ENCODE results near the gene ZBTB7B.
A peak's percentile ranks its signal among the peaks of the same experiment; 100 is the strongest.
"Not testable (repeated sequence)": the region's sequence is repeated elsewhere in the genome, so short reads cannot be mapped to it uniquely, and the experiment has no call there.

ZBTB7B gene

DNA sequence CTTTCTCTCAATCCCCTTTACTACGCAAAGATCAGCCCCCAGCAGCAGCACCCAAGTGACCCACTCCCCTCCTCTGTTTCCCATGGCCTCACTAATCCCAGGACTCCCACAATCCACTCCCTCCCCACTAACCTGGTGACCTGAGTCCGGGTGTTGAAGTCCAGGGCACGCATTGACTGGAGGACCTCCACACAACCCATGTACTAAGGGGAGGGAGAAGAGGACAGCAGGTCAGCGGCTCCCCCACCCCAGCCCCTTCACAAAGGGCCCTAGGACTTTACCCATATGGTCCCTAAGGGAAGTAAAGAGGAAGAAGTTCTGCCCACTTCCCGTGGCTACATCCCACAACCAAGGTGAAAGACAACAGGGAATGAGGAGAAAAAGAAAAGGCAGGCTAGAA lies 33.4 kb upstream of the ZBTB7B start:
- no peak for DNase-seq

DNA sequence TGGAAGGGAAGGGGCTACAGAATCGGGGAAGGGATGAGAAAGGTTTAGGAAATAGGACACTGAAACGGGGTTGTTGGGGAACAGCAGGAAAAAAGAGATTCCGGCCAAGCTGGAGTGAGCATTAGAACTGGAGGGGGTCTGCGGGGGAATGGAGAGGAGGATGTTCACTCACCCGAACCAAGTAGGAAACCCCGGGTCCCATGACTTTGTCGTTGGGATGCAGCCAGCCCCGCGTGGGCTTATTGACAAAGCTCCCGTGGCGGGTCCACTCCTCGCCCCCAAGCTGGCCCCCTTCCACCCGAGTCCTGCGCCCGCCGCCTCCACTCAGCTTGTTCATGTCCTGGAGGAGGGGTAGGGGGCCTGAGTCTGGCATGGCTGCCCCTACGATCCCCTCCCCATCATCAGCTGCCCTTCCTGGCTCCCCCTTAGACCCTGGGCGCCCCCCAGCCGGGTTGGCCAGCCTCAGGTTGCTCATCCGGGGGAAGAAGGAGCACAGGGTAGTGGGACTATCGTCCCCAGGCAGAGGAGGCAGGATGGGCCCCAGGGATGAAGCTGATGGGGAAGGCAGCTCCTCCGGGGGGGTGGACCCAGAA lies 32.6 kb upstream of the ZBTB7B start:
- no peak for DNase-seq

DNA sequence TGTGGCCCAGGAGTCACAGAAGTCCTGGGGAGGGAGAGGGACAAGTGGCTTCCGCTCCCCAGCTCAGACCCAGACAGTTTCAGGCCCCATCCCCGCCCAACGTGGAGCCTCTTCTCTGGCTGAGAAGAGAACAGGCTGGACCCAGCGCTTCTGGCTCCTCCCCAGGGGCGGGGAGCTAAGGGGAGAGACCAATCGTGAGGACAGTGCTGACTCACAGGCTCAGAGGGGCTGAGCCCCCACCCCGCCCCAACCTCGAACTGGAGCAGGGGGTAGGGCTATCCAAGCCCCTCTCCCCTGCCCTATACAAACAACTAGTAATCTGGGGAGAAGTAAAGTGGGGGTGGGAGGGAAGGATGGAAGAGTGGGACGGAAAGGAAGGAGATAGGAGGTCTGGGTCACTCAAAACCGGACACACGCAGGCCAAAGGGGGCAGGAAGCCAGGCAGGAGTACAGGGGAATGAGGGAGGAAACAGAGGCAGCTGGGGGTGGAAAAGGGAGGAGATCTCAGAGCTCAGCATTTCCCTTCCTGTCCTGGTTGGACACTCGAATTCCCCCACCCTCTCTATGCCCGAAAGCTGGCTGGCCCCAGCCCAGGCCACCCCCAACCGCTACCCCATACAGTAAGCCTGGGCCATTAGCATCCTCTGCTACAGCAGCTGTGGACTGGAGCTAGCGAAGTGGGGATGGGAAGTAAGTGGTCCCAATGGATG lies 31.8 kb upstream of the ZBTB7B start, which contains the start of gene SHC1:
Gene SHC1 (minus strand): TSS at position 117 of the 710 bp plus-strand sequence. CDS start 221 bp downstream, outside the sequence.
- DNase-seq, result peak; percentile 55

DNA sequence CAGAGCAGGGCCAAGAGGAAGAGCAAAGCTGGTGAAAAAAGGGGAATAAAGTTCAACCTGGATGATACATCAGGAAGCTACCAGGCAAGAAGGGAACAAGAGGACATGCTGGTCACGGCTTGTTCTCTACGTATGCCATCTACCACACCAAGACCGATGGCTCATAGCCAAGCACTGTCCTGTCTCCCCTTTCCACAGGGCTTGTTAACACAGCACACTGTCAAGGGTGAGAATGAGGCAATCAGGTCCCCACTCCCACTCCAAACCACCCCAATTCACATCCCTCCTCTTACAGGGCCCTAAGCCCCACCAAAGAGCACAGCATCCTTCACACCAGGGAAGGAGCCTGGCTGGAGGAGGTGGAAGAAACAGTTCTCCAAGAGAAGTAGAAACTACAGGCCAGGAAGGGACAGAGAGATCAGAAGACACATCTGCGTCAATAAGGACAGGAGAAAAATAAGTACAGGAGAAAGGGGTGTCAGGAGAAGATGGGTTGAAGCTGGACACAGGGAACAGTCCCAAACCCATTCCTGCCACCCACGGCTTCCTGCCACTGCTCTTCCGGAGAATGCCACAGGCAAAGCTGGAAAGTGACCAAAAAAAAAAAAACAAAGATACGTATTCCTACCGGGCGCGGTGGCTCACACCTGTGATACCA lies 31.1 kb upstream of the ZBTB7B start:
- DNase-seq, result no peak

DNA sequence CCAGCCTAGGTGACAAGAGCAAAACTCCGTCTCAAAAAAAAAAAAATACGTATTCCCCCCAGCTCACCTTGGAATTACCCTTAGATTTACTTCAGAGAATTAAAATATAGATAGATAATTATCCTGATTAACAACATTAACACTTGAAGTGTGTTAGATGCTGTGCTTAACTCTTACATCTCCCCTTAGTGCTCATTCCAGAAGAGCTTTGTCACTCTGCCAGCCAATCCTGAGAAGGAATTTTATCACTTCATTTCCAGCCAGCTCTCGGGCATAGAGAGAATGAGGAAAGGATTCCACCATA lies 30.4 kb upstream of the ZBTB7B start:
- DNase-seq, result no peak

DNA sequence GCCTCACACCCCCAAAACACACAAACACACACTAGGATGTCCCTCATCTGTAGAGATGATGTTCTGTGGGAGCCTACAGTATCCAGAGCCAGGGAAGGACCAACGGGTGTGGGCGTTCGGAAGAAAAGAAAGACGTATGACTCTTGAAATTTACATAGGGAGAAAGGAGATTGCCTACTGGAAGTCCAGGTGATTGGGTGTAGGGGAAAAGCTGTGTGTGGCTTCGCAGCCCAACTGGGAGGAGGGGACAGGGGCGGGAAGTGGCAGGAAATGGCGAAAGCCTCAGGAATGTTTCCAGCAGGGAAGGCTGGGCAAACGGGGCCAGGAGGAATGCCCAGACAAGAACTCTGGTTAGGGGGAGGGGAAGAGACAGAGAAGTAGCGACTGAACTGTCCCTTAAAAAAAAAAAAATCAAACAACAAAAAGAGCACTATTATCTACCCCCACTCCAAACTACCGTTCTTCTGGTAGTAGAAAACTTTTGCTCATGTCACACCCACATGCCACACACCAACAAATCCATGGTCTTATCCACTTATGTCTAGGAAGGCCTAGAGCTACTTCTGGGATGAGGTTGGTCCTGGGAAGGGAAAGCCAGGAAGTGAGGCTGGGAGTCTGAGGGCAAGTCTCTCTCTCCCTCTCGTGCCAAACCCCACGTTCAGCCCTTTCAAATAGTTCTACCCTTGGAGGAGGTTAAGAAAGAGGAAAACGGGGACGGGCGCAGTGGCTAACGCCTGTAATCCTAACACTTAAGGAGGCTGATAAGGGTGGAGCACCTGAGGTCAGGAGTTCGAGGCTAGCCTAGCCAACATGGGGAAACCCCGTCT lies 29.9 kb upstream of the ZBTB7B start:
- no peak for DNase-seq

DNA sequence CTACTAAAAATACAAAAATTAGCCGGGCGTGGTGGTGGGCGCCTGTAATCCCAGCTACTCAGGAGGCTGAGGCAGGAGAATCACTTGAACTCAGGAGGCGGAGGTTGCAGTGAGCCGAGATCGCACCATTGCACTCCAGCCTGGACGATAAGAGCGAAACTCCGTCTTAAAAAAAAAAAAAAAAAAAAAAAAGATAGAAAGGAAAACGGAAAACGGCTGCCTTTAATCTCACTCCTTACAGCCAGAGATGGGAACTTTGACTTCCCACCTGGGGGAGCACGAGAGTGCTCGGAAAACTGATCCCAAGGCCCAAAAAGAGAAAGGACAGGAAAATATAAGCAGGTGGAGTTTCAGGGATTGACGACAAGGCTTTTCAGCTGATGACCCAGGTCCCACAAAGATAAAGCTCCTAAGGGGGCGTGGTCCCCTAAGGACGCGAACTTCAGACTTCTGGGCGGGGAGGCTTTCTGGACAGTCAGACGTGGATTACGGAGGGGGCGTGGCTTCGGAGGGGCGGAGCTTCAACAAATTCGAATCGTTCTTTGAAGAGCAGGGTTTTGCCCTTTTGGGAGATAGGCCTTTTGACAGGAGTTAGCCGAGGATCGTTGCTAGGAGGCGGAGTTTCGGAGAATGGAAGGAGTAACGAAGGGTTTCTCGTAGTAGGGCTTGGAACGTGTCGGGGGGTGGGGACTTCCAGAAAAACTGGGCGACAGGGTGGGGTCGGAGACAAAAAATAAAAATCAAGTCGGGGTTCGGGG lies 29.1 kb upstream of the ZBTB7B start:
- DNase-seq, result peak; percentile 97

DNA sequence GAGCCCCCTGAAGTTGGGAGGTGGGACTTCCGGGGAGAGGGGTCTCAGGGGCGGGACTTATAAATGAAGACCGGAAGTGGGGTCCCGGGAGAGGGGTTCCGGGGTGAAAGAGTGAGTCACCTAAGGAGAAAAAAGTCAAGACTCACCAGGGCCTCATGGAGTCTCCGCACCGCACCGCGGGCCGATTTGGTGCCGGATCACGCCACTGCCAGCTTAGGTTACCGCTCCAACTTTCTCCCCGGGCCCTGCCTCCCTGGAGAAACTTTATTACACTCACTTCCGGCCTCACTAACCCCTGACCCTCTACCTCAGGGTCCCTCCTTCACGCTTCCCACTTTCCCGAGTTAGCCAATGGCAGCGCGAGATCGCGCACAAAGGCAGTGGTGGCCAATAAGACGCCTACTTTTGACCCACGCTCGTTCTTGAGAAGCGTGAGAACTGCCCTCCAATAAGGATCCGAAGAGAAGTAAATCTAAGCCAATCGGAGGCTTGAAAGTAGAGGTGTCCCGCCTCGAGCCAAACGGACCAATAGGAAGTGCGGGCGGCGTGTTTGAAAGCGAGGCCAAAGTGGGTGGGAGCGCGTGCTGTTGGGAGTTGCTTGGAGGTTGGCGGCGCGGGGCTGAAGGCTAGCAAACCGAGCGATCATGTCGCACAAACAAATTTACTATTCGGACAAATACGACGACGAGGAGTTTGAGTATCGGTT lies 28.3 kb upstream of the ZBTB7B start, which contains the start of gene CKS1B:
Gene CKS1B (plus strand): TSS at position 580 of the 706 bp plus-strand sequence. CDS start 65 bp downstream, at position 645.
- peak; percentile 97 for DNase-seq

DNA sequence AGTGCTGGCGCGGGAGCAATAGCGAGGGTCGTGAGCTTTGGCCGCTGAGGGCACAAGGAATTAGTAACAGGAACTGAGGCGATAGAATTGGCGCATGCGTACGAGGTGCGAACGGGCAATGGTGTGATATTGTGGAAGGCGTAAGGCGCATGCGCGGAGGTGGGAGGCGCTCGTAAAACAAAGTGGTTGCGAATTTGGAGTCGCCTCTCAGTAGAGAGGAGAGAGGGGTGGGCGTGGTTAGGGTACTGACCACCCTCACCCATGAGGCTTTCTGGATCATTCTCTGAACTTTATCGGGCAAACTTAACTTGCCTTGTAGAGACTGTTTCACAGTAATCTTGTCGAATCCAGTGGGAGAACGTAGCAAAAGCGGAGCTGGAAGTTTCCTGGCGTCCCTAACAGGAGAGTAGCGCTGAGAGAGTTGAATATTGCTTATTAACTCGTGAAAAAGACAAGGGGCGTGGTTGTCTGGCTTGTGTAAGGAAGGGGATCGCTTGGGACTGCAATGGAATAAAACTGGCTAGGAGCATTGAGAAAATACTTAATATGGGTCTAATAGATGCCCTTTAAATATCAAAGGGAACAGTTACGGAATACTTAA lies 27.7 kb upstream of the ZBTB7B start:
- DNase-seq, result peak; percentile 96

DNA sequence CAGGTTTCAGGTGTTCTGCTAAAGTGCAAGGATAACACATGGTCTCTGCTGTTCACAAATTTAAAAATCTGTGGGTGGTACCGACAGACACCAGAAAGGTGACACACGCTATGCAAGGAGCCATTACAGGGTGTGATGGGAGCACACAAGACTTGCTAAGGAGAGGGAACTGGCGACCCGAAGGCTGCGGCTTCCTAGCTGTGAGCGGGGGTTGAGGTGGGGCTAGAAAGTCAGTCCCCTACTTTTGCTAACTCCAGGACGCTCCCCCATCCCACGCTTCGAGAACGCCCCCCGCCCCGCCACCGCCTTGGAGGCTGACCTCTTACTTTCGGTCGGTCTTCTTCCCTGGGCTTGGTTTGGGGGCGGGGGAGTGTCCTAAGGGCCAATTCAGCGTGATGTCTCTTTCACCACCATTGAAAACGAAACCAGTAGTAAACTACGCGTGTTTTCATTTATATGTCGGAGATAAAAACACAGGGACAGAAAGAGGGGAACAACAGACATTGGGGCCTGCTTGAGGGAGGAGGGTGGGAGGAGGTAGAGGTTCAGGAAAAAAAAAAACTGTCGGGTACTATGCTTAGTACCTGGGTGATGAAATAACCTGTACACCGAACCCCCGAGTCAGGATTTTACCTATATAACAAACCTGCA lies 27.1 kb upstream of the ZBTB7B start:
- DNase-seq, result peak; percentile 61

DNA sequence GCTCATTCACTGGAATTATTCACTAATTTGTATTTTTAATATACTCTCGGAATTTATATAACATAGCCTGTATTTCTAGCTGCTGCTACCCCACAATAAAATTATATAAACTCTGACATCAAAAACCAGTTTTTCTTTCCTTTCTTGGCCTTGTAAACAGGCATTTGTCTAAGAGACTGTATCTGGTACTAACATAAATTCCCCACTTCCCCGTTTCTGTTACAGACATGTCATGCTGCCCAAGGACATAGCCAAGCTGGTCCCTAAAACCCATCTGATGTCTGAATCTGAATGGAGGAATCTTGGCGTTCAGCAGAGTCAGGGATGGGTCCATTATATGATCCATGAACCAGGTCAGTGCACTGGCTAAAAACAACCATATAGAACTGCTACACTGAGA lies 24.8 kb upstream of the ZBTB7B start:
- DNase-seq, result not testable (repeated sequence)

DNA sequence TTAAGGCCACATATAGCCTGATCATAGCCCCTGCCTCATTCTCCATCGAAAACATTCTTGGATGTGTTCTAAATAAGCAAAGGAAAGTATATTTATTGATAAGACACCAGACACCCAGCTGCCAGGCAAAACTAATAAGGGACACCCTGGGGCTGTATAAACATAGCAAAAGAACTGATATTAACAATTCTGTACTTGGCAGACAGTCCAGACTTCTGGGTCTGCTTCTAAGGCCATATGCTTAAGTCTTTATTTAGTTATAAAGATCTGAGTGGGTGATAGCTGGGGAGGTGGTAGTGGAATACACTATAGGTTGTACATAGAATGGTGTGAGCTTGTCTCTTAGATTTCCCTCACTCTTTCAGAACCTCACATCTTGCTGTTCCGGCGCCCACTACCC lies 24.2 kb upstream of the ZBTB7B start:
- no peak for DNase-seq

DNA sequence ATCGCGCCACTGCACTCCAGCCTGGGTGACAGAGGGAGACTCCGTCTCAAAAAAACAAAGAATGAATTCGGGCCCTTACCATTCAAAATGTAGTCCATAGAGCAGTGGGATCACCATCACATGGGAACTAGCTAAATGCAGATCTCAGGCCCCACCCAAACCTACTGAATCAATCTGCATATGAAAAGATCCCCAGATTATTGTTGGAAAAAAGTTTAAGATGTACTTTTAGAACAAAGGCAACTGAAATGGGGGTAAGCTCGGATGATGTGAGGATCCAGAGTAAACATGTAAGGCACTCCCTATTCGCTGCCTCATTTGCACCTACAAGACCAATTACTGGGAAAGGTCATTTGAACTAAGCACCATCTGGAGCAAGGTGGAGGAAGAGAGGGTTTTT lies 20.3 kb upstream of the ZBTB7B start:
- DNase-seq, result no peak

DNA sequence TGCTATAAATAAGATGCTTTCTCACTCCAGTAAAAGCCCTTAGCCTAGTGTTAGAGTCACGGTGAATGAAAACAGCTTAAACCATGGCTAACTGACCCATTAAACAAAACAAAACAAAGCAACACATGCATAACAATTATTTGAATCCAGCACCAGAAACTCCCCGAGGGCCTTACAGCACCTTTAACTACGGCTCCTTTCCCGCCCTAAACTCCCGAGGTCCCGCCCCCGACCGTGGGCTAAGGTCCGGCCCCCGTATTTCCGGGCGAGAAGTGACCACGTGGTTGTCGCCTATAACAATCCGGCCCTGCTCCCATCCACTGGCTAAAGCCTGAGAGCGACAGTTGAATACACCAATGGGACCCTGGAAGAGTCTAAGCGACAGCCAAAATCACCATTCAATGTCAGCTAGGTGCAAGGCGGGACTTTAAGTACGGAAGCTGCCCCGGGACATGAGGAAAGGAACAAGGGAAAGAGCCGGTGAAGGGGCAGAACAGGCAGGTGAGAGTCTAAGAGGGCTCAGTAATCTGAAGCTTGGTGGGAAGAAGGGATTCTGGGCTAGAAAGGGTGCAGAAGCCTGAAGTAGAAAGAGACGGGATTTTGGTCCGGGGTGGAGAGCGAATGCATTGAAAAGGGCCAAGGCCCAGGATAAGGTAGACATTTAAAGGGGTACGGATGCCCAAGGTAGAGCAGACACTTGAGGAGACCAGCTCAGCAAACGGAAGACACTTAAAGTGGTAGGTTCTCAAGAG lies 19.5 kb upstream of the ZBTB7B start, which contains the start of gene FLAD1:
Gene FLAD1 (plus strand): TSS at position 448 of the 752 bp plus-strand sequence. CDS start 351 bp downstream, outside the sequence.
- DNase-seq, result peak; percentile 97

DNA sequence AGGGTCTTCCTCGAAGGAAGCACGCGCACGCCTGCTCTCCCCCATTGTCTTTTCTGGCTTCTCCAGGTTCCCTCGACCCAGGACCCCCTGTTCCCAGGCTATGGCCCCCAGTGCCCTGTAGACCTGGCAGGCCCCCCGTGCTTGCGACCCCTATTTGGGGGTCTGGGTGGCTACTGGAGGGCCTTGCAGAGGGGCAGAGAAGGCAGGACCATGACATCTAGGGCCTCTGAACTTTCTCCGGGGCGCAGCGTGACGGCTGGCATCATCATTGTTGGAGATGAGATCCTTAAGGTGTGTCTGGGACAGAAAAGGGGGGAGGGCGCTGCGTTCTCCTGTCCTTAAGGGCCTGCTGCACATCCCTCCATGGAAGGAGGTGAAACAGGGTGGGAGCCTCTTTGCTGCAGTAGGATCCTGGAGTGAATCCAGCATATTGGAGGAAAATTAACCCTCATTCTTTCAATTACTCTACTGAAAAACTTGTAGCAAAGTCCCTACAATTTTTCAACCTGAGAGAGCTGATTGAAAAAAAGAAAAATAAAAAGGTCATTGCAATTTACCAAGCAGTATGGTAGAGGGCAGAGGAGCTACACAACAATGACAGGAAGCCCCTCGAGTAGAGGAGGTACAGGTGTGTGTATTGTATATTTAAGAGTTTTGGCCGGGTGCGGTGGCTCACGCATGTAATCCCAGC lies 18.7 kb upstream of the ZBTB7B start:
- DNase-seq, result no peak

DNA sequence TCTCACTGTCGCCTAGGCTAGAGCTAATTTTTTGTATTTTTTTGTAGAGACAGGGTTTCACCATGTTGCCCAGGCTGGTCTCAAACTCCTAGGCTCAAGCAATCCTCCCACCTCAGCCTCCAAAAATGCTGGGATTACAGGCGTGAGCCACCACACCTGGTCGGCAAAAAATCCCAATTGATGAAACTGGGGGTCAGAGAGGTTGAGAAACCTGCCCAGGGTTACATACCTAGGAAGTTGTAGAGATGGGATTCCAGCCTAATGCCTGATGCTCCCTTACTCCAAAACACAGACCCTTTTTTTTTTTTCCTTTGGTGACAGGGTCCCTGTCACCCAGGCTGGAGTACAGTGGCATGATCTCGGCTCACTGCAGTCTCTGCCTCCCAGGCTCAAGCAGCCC lies 15.9 kb upstream of the ZBTB7B start:
- not testable (repeated sequence) for DNase-seq

DNA sequence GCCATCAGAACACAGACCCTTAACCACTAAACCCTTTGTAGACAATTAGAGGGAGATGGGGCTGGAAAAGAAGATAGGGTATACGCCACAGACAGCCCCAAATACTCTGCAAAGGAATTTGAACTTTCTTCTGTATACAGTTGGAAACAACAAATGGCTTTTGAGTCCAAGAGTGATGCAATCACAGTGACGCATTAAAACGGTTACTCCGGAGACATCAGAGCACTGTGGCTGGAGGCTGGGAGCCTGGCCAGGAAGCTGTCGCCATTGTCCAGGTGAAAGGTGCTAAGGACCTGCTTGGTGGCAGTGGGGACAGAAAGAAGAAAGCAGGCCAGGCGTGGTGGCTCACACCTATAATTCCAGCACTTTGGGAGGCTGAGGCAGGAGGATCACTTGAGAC lies 15.3 kb upstream of the ZBTB7B start:
- DNase-seq, result no peak

DNA sequence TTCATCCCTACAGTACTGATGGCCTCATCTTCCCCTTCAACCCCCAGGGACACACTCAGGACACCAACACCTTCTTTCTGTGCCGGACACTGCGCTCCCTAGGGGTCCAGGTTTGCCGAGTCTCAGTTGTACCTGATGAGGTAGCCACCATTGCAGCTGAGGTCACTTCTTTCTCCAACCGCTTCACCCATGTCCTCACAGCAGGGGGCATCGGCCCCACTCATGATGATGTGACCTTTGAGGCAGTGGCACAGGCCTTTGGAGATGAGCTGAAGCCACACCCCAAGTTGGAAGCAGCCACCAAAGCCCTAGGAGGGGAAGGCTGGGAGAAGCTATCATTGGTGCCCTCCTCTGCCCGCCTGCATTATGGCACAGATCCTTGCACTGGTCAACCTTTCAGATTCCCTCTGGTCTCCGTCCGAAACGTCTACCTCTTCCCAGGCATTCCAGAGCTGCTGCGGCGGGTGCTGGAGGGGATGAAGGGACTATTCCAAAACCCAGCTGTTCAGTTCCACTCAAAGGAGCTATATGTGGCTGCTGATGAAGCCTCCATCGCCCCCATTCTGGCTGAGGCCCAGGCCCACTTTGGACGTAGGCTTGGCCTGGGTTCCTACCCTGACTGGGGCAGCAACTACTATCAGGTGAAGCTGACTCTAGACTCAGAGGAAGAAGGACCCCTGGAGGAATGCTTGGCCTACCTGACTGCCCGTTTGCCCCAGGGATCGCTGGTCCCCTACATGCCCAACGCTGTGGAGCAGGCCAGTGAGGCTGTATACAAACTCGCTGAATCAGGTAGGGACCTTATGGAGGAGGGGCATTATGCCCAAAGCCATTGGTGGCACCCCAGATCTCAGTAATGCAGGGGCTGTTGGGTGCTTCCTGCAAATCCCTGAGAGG lies 14.3 kb upstream of the ZBTB7B start:
- DNase-seq, result no peak
